Effector memory CD8-positive, alpha-beta T cell (primary cell): ENCODE measurements around the gene ZMIZ1.

Experiments
- ATAC-seq: fragments of 150-1000 bp; cut with Tn5 transposase; replicated peaks from 2 replicates; pipeline ENCODE4 v1.10.0; 2021; ENCODE audit warnings: mild to moderate bottlenecking, moderate library complexity
- DNase-seq, 3 experiments: peaks; one replicate each; pipeline ENCODE4 v3.0.0; 2021
- H3K27ac Mint-ChIP-seq, 2 donors: one replicate each; pipeline ENCODE4 v1.8.0; 2022; ENCODE audit warnings: mild to moderate bottlenecking in 2 of 2, mixed read lengths in 2 of 2, moderate library complexity in 2 of 2
- H3K27me3 Mint-ChIP-seq, 2 donors: one replicate each; pipeline ENCODE4 v1.8.0; 2022; ENCODE audit warnings: mixed read lengths in 2 of 2
- H3K36me3 Mint-ChIP-seq: one replicate; pipeline ENCODE4 v1.8.0; 2022; ENCODE audit warnings: mild to moderate bottlenecking, moderate library complexity, mixed read lengths; ENCODE audit not compliant: insufficient read depth
- H3K4me1 Mint-ChIP-seq, 2 donors: one replicate each; pipeline ENCODE4 v1.8.0; 2022; ENCODE audit warnings: low read depth in 2 of 2, mixed read lengths in 2 of 2
- H3K4me3 Mint-ChIP-seq, 2 donors: one replicate each; pipeline ENCODE4 v1.8.0; 2022; ENCODE audit warnings: mild to moderate bottlenecking in 2 of 2, mixed read lengths in 2 of 2, moderate library complexity in 2 of 2
- H3K9me3 Mint-ChIP-seq, 2 donors: one replicate each; pipeline ENCODE4 v1.8.0; 2022; ENCODE audit warnings: mixed read lengths in 2 of 2

ZMIZ1 gene

DNA sequence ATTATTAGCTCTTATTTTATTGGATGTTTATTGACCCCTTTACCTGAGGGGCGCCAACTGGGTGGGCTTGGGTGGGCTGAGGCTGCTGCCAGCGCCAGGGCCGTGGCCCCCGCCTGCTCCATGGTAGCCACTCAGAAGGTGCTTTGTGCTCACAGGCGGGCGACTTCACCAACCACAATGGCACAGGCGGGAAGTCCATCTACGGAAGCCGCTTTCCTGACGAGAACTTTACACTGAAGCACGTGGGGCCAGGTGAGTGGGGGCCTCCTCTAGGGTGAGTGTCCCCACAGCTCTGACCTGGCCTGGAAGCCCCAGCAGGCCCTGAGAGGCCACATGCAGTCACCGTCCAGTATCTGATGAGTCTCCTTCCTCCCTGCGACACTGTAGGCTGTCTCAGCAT lies 282.6 kb downstream of the ZMIZ1 start:
- DNase-seq, result no peak
- Mint-ChIP-seq H3K27me3 (no peaks in the 10 kb centered on the region), H3K4me3 (no peak overlapping the region), H3K9me3 (no peaks in the 10 kb centered on the region), H3K36me3 (peaks cover 59% of the 10 kb centered on the region), H3K4me1 (peaks cover 22 to 41% of the 10 kb centered on the region in 2 donors), H3K27ac (peak overlapping the region in 1 of 2 donors; percentile 96)
- ATAC-seq, result no peak

DNA sequence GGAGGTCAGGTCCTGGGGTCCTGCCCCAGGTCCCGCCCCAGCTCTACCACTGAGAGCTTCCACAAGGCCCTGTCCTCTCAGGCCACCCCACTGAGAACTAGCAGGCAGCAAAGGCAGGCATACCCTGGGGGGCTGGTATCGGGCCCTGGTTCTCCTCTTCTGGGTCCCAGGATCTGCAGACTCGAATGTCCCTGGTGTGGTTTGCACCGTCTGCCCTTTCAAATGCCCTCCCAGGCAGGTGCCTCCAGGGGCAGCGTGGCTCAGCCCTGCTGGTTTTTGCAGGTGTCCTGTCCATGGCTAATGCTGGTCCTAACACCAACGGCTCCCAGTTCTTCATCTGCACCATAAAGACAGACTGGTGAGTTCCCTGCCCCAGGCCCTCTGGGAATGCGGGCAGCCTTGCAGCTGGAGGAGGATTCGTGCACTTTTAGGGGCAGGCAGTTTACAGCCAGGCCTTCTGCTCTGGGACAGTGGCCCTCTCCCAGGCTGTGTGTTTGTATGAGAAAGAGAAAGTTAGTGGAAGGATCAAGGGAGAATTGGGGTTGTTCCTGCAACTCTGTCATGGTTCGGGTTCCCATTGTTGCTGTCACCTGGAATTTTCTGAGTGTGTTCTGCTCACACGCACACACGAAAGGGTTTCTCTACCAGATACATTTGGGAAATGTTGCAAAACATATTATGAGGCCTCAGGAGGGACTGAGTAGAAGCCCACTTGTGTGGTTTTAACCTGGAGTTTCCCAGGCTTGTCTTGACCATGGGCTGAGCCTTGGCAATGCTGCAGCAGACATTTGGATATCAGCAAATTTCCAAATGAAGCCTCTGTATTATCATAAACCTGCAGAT lies 283.5 kb downstream of the ZMIZ1 start:
- no peak overlapping the region for H3K4me3 Mint-ChIP-seq
- ATAC-seq (no peak), DNase-seq (no peak)
- H3K36me3 Mint-ChIP-seq, result peaks cover 57% of the 10 kb centered on the region
- H3K27me3 Mint-ChIP-seq, result no peaks in the 10 kb centered on the region
- no peaks in the 10 kb centered on the region for H3K9me3 Mint-ChIP-seq
- H3K4me1 Mint-ChIP-seq, result peaks cover 22 to 39% of the 10 kb centered on the region in 2 donors
- peak overlapping the region in 1 of 2 donors; percentile 38 for H3K27ac Mint-ChIP-seq

DNA sequence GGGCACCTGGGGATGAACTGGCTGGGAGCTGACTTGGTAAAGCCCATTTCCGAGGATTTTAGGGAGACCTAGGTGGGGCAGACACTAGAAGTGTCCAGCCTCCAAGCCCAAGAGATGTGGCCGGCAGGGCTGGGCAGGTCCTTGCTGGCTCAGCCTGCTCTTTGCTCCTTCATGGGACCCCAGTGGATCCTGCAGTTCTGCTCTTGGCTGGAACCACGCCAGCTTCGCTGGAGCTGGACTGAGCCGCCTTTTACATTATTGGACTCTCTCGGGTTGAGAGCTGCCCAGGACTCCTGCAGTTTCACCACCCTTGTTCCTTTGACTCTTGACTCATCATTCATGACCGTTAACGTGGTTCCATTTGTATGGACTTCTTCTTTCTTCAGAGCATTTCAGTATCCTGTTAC lies 284.2 kb downstream of the ZMIZ1 start:
- H3K4me3 Mint-ChIP-seq, result no peak overlapping the region
- H3K9me3 Mint-ChIP-seq, result no peaks in the 10 kb centered on the region
- peak overlapping the region in 1 of 2 donors; percentile 38 for H3K27ac Mint-ChIP-seq
- no peaks in the 10 kb centered on the region for H3K27me3 Mint-ChIP-seq
- DNase-seq (no peak), ATAC-seq (no peak)
- peaks cover 22 to 36% of the 10 kb centered on the region in 2 donors for H3K4me1 Mint-ChIP-seq
- peaks cover 62% of the 10 kb centered on the region for H3K36me3 Mint-ChIP-seq

DNA sequence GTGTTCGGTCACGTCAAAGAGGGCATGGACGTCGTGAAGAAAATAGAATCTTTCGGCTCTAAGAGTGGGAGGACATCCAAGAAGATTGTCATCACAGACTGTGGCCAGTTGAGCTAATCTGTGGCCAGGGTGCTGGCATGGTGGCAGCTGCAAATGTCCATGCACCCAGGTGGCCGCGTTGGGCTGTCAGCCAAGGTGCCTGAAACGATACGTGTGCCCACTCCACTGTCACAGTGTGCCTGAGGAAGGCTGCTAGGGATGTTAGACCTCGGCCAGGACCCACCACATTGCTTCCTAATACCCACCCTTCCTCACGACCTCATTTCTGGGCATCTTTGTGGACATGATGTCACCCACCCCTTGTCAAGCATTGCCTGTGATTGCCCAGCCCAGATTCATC lies 285.0 kb downstream of the ZMIZ1 start:
- H3K27ac Mint-ChIP-seq, result peak overlapping the region in 1 of 2 donors; percentile 60
- no peaks in the 10 kb centered on the region for H3K27me3 Mint-ChIP-seq
- peaks cover 18 to 32% of the 10 kb centered on the region in 2 donors for H3K4me1 Mint-ChIP-seq
- H3K9me3 Mint-ChIP-seq, result no peaks in the 10 kb centered on the region
- ATAC-seq (no peak), DNase-seq (no peak)
- no peak overlapping the region for H3K4me3 Mint-ChIP-seq
- H3K36me3 Mint-ChIP-seq, result peaks cover 55% of the 10 kb centered on the region

DNA sequence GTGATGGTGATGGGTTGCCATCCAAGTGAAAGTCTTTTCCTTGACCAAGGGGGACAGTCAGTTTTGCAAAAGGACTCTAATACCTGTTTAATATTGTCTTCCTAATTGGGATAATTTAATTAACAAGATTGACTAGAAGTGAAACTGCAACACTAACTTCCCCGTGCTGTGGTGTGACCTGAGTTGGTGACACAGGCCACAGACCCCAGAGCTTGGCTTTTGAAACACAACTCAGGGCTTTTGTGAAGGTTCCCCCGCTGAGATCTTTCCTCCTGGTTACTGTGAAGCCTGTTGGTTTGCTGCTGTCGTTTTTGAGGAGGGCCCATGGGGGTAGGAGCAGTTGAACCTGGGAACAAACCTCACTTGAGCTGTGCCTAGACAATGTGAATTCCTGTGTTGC lies 285.4 kb downstream of the ZMIZ1 start:
- no peaks in the 10 kb centered on the region for H3K9me3 Mint-ChIP-seq
- DNase-seq (no peak), ATAC-seq (peak; percentile 14)
- H3K27ac Mint-ChIP-seq, result peak overlapping the region; percentile 60 to 78
- no peak overlapping the region for H3K4me3 Mint-ChIP-seq
- H3K36me3 Mint-ChIP-seq, result peaks cover 50% of the 10 kb centered on the region
- H3K27me3 Mint-ChIP-seq, result no peaks in the 10 kb centered on the region
- peaks cover 14 to 27% of the 10 kb centered on the region in 2 donors for H3K4me1 Mint-ChIP-seq

DNA sequence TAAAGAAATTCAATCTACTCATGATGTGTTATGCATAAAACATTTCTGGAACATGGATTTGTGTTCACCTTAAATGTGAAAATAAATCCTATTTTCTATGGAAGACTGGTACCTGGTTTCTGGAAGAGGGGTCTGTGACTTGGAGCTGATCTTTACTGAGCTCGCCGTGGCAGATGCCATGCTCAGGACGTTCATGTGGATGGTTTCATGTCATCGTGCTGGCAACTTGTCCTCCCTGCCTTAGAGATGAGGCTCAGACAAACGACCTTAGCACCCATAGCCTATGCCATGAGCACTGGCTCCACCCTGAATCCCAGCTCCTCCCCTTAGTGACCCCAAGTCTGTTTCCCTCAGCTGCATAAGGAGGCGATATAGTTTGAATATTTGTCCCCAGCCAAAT lies 285.8 kb downstream of the ZMIZ1 start:
- Mint-ChIP-seq H3K36me3 (peaks cover 46% of the 10 kb centered on the region), H3K4me3 (no peak overlapping the region), H3K27ac (peak overlapping the region; percentile 60 to 78), H3K27me3 (no peaks in the 10 kb centered on the region), H3K9me3 (no peaks in the 10 kb centered on the region), H3K4me1 (peaks cover 13 to 23% of the 10 kb centered on the region in 2 donors)
- ATAC-seq (no peak), DNase-seq (no peak)

DNA sequence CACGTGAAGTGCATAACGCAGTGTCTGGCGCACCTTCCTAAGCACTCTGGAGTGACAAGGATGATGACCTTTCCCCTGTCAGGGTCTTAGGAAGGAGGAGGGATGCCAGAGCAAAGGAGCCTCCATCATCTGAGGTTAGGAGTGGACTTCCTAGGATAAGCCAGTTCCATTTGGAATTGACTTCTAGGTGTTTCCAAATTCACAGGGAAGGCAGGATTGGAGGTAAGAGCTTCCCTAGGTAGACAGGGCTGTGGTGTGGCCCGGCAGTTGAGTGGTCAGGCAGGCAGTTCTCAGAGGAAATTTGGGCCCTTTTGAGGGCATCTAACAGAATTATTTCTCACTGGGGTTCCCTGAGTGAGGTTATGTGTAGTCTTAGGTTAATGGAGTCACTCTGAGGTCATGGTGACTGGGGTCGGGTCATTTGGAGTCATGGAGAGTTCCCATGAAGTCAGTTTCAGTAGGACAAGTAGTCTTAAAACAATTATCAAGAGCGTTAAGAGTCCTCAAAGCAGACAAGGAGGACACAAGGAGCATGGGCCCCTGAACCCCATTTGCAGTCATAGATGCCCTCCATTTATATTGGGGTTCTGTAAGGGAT lies 286.8 kb downstream of the ZMIZ1 start:
- Mint-ChIP-seq H3K4me3 (no peak overlapping the region), H3K27me3 (no peaks in the 10 kb centered on the region), H3K4me1 (peaks cover 6 to 17% of the 10 kb centered on the region in 2 donors), H3K27ac (peak overlapping the region in 1 of 2 donors; percentile 60), H3K36me3 (peaks cover 37% of the 10 kb centered on the region), H3K9me3 (no peaks in the 10 kb centered on the region)
- DNase-seq (no peak), ATAC-seq (no peak)

DNA sequence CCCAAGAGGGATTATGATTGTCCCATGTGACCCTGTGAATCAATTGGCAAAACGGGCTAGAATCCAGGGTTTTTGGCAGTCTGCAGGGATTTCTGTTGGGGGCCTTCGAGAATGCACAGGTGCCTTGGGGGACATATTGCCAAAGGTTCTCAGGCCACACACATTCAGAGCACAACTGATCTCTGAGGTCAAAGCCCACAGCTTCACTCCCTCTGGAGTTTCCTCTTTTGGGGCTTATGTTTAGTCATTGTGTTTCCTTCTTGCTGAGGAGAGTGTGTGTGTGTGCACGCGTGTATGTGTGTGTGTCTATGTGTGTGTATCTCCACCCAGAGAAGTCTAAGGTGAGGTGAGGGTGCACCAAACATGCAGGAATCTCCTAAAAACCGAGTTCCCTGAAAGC lies 287.3 kb downstream of the ZMIZ1 start:
- no peaks in the 10 kb centered on the region for H3K27me3 Mint-ChIP-seq
- peaks cover 6 to 17% of the 10 kb centered on the region in 2 donors for H3K4me1 Mint-ChIP-seq
- peaks cover 34% of the 10 kb centered on the region for H3K36me3 Mint-ChIP-seq
- H3K4me3 Mint-ChIP-seq, result no peak overlapping the region
- no peak overlapping the region for H3K27ac Mint-ChIP-seq
- ATAC-seq, result peak; percentile 28
- no peak for DNase-seq
- H3K9me3 Mint-ChIP-seq, result no peaks in the 10 kb centered on the region

DNA sequence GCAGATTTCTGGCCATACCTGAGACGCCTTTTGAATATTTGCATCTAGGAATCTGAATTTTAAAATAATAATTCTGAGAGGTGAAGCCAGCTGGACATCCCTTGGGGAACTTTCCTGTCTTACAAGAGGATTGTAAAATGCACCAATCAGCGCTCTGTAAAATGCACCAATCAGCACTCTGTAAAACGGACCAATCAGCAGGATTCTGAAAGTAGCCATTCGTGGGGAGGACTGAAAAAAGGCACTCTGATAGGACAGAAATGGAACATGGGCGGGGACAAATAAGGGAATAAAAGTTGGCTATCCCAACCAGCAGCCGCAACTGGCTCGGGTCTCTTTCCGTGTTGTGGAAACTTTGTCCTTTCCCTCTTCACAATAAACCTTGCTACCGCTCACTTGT lies 288.4 kb downstream of the ZMIZ1 start:
- peaks cover 27% of the 10 kb centered on the region for H3K36me3 Mint-ChIP-seq

DNA sequence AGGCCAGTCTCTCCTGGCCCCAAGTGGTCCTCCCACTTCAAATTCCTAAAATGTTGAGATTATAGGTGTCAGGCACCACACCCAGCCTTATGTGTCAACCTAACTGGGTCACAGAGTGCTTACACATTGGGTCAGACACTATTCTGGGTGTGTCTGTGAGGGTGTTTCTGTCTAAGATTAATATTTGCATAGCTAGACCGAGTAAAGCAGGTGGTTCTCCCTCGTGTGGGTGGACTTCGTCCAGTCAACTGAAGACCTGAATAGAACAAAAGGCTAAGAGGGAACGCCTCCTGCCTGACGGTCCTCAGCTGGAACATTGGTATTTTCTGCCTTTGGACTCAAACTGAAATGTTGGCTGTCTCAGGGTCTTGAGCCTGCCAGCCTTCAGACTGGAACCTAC lies 290.0 kb downstream of the ZMIZ1 start:
- Mint-ChIP-seq H3K4me1 (peaks cover 9 to 15% of the 10 kb centered on the region in 2 donors), H3K36me3 (peaks cover 18% of the 10 kb centered on the region), H3K27me3 (no peaks in the 10 kb centered on the region), H3K9me3 (no peaks in the 10 kb centered on the region), H3K4me3 (no peak overlapping the region), H3K27ac (no peak overlapping the region)
- ATAC-seq, result no peak
- no peak for DNase-seq

More for the DNA sequence above, 288.4 kb downstream of the ZMIZ1 start:
- Mint-ChIP-seq H3K27me3 (no peaks in the 10 kb centered on the region), H3K9me3 (no peaks in the 10 kb centered on the region), H3K27ac (no peak overlapping the region), H3K4me3 (no peak overlapping the region), H3K4me1 (peaks cover 15 to 16% of the 10 kb centered on the region in 2 donors)
- ATAC-seq (no peak), DNase-seq (no peak)

DNA sequence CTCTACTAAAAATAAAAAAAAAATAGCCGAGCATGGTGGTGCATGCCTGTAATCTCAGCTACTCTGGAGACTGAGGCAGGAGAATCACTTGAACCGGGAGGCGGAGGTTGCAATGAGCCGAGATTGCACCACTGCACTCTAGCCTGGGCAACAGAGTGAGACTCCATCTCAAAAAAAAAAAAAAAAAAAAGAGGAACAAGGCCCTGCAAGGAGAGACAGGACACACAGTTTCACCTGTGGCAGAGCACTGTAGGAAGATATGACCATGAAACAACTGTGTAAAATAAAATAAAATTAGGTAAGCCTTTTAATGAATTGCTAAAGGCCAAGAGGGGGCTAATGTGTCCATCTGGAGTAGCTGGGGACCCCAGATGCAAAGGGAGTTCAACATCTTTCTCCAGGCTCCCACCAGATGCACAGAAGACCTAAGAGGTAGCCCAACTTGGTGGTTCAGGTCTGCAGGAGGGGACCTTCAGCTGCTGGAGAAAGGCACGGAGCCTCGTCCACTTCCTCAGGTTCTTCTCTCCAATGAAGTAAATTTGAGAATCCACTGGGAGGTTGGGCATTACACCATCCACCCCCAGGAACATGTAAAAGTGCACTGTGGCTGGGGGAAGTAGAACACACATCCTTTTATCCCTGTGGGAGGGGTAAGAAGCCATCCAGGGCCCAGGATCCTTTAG lies 291.2 kb downstream of the ZMIZ1 start:
- ATAC-seq (no peak), DNase-seq (no peak)
- Mint-ChIP-seq H3K9me3 (no peaks in the 10 kb centered on the region), H3K4me3 (no peak overlapping the region), H3K27ac (no peak overlapping the region), H3K4me1 (peaks cover 7 to 15% of the 10 kb centered on the region in 2 donors), H3K27me3 (no peaks in the 10 kb centered on the region), H3K36me3 (peaks cover 9% of the 10 kb centered on the region)

DNA sequence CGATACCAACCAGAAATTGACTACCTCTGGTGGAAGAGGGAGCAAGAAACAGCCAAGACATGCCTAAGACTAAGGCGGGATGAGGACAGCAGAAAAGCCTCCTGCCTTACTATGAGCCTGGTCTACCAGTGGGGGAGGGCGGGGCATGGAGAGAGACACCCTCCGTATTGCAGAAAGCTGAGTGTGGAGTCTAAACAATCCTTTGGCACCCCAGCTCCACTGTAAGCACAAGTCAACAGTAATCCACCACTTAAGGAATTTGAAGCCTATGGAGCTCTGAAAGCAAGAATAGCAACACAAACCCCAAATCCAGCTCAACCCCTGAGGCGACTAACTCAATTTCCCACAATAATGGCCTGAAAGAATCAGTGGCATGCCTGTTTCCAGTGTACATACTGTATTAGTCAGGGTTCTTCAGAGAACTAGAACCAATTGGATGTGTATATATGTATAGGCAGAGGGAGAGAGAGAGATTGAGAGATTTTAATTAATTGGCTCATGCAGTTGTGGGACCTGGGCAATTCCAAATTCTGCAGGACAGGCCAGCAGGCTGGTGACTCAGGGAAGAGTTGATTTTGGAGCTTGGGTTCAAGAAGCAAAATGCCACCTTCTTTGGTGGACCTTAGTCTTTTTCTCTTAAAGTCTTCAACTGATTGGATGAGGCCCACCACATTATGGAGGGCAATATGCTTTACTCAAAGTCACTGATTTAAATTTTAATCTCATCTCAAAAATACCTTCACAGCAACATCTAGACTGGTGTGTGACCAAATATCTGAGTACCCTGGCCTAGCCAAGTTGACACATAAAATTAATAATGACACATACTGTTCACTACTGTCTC lies 292.0 kb downstream of the ZMIZ1 start:
- no peaks in the 10 kb centered on the region for H3K27me3 Mint-ChIP-seq
- DNase-seq (no peak), ATAC-seq (no peak)
- H3K4me1 Mint-ChIP-seq, result peaks cover 3 to 10% of the 10 kb centered on the region in 2 donors
- no peaks in the 10 kb centered on the region for H3K9me3 Mint-ChIP-seq
- no peak overlapping the region for H3K27ac Mint-ChIP-seq
- peaks cover 7% of the 10 kb centered on the region for H3K36me3 Mint-ChIP-seq
- no peak overlapping the region for H3K4me3 Mint-ChIP-seq
